GM23338 (cell line): ENCODE data around the gene IGSF8. TPM values are rescaled to one million over a fixed set of nuclear protein-coding genes. Genes with fewer than 3 reads are reported as not detected.

ENCODE experiments used
- ATAC-seq: fragments of 200-7000 bp; cut with Tn5 transposase; 3 replicates; pipeline ENCODE4 v1.9.1; 2020
- DNase-seq: peaks from one replicate; pipeline ENCODE4 v3.0.0-alpha.2; 2015; ENCODE audit warnings: low spot score
- H2AFZ ChIP-seq: fragments of 200-600 bp; sonication (generic); 2 replicates; pipeline ENCODE4 v1.8.0; 2016; ENCODE audit warnings: antibody characterized with exemption, mild to moderate bottlenecking, moderate library complexity
- H3F3A ChIP-seq: fragments of 200-600 bp; sonication (generic); replicated peaks from 2 replicates; pipeline ENCODE4 v1.8.0; 2017; ENCODE audit warnings: antibody characterized with exemption, mixed run types, low read depth
- H3K27ac ChIP-seq: fragments of 200-600 bp; sonication (generic); 2 replicates; pipeline ENCODE4 v1.6.1; 2016; ENCODE audit warnings: low read depth
- H3K27me3 ChIP-seq: fragments of 200-600 bp; sonication (generic); 2 replicates; pipeline ENCODE4 v1.8.0; 2016; ENCODE audit warnings: mild to moderate bottlenecking, mixed run types, moderate library complexity; ENCODE audit not compliant: insufficient read depth
- H3K36me3 ChIP-seq: fragments of 200-600 bp; sonication (generic); 2 replicates; pipeline ENCODE4 v1.8.0; 2016; ENCODE audit warnings: mild to moderate bottlenecking; ENCODE audit not compliant: insufficient read depth
- H3K4me1 ChIP-seq: fragments of 200-600 bp; sonication (generic); 2 replicates; pipeline ENCODE4 v1.8.0; 2016; ENCODE audit warnings: mild to moderate bottlenecking, moderate library complexity; ENCODE audit not compliant: insufficient read depth
- H3K4me2 ChIP-seq: fragments of 200-600 bp; sonication (generic); 2 replicates; pipeline ENCODE4 v1.7.1; 2017; ENCODE audit warnings: mixed run types
- H3K4me3 ChIP-seq: fragments of 200-600 bp; sonication (generic); 2 replicates; pipeline ENCODE4 v1.6.1; 2016; ENCODE audit warnings: mixed run types
- H3K79me2 ChIP-seq: fragments of 200-600 bp; sonication (generic); replicated peaks from 2 replicates; pipeline ENCODE4 v1.8.0; 2017; ENCODE audit warnings: mild to moderate bottlenecking; ENCODE audit not compliant: insufficient read depth
- H3K9me2 ChIP-seq: fragments of 200-600 bp; sonication (generic); 2 replicates; pipeline ENCODE4 v1.8.0; 2017; ENCODE audit not compliant: insufficient read depth
- H4K20me1 ChIP-seq: fragments of 200-600 bp; sonication (generic); replicated peaks from 2 replicates; pipeline ENCODE4 v1.8.0; 2017; ENCODE audit warnings: mild to moderate bottlenecking; ENCODE audit not compliant: insufficient read depth
- H3K27ac Mint-ChIP-seq: 2 replicates; pipeline ENCODE4 v1.8.0; 2020; ENCODE audit warnings: inconsistent platforms, mild to moderate bottlenecking, moderate library complexity, mixed read lengths
- H3K27me3 Mint-ChIP-seq: 3 replicates; pipeline ENCODE4 v1.8.0; 2022; ENCODE audit warnings: low read depth, mild to moderate bottlenecking, moderate library complexity, mixed read lengths, inconsistent platforms; ENCODE audit not compliant: insufficient read depth, poor library complexity
- H3K36me3 Mint-ChIP-seq: 3 replicates; pipeline ENCODE4 v1.8.0; 2021; ENCODE audit warnings: low read depth, mild to moderate bottlenecking, inconsistent platforms, moderate library complexity, mixed read lengths
- H3K4me1 Mint-ChIP-seq: 3 replicates; pipeline ENCODE4 v1.8.0; 2020; ENCODE audit warnings: mild to moderate bottlenecking, inconsistent platforms, mixed read lengths
- H3K4me3 Mint-ChIP-seq: 3 replicates; pipeline ENCODE4 v1.8.0; 2021; ENCODE audit warnings: moderate library complexity, mild to moderate bottlenecking, inconsistent platforms, mixed read lengths
- H3K9me3 Mint-ChIP-seq: 3 replicates; pipeline ENCODE4 v1.8.0; 2020; ENCODE audit warnings: moderate library complexity, mild to moderate bottlenecking, inconsistent platforms, mixed read lengths
- CREB1 ChIP-seq: fragments of 250-450 bp; sonication (Bioruptor Pico); IDR thresholded peaks from 2 replicates; pipeline ENCODE4 v1.5.0; 2020; ENCODE audit warnings: low read depth, mild to moderate bottlenecking, moderate library complexity
- ETS1 ChIP-seq: IDR thresholded peaks from 2 replicates; pipeline ENCODE4 v1.6.1; 2016; ENCODE audit warnings: antibody characterized with exemption
- EZH2 ChIP-seq: fragments of 200-600 bp; sonication (generic); IDR thresholded peaks from one replicate; pipeline ENCODE4 v1.8.0; 2017; ENCODE audit warnings: antibody characterized with exemption, mild to moderate bottlenecking, low read depth; ENCODE audit not compliant: unreplicated experiment
- EZH2phosphoT487 ChIP-seq: fragments of 200-600 bp; sonication (generic); IDR thresholded peaks from one replicate; pipeline ENCODE4 v1.8.1; 2018; ENCODE audit warnings: antibody characterized with exemption; ENCODE audit not compliant: unreplicated experiment
- JUNB ChIP-seq: IDR thresholded peaks from one replicate; pipeline ENCODE4 v1.6.1; 2016; ENCODE audit warnings: antibody characterized with exemption; ENCODE audit not compliant: unreplicated experiment
- NANOG ChIP-seq: IDR thresholded peaks from 2 replicates; pipeline ENCODE4 v1.6.1; 2016; ENCODE audit warnings: antibody characterized with exemption, borderline replicate concordance
- POLR2AphosphoS5 ChIP-seq: IDR thresholded peaks from 2 replicates; pipeline ENCODE4 v1.6.1; 2016; ENCODE audit warnings: antibody characterized with exemption, low read depth
- REST ChIP-seq: IDR thresholded peaks from one replicate; pipeline ENCODE4 v1.6.1; 2018; ENCODE audit warnings: antibody characterized with exemption; ENCODE audit not compliant: unreplicated experiment
- STAT1 ChIP-seq: IDR thresholded peaks from one replicate; pipeline ENCODE4 v1.6.1; 2016; ENCODE audit warnings: antibody characterized with exemption; ENCODE audit not compliant: unreplicated experiment
- ZNF114 ChIP-seq: fragments of 250-450 bp; sonication (Bioruptor Pico); IDR thresholded peaks from 2 replicates; pipeline ENCODE4 v1.5.0; 2020; ENCODE audit warnings: mild to moderate bottlenecking, moderate library complexity
- ZNF331 ChIP-seq: fragments of 250-450 bp; sonication (Bioruptor Pico); IDR thresholded peaks from 2 replicates; pipeline ENCODE4 v1.5.0; 2020; ENCODE audit warnings: low read depth, mild to moderate bottlenecking, moderate library complexity
- polyA plus RNA-seq: library from polyadenylated mRNA; unstranded; fragments of >200 nt; fragmentation: Nextera tagmentation; extraction: Ambion mirVana; gene quantifications from 2 replicates; pipeline ENCODE4 v1.2.1, GENCODE V29; 2016
- total RNA-seq: library from RNA; depleted of rRNA; stranded (reverse); fragments of >200 nt; shearing (Covaris generic); gene quantifications from 2 replicates; pipeline ENCODE4 v1.2.3, GENCODE V29; 2014
- TF ChIP-seq, protein P1 (sequence below): fragments of 250-450 bp; sonication (Bioruptor Pico); IDR thresholded peaks from 2 replicates; pipeline ENCODE4 v1.5.0; 2020; ENCODE audit warnings: mild to moderate bottlenecking, moderate library complexity
- TF ChIP-seq, protein P2 (sequence below), 2 experiments: fragments of 200-600 bp in 1 of 2; sonication (generic) in 1 of 2; conservative IDR thresholded peaks; 2 replicates each; pipeline versions ENCODE4 v1.5.1 to v1.6.1; 2016 to 2017; ENCODE audit warnings: antibody characterized with exemption in 2 of 2, low read depth in 2 of 2, mild to moderate bottlenecking in 2 of 2, moderate library complexity in 1 of 2

Gene IGSF8
- total and polyA plus RNA-seq, 2 experiments from 2014 or later, result 38.4 to 120 TPM

GRCh38 chr1:160086456-160086892, 11.9 kb downstream of the IGSF8 start:
- Histone ChIP-seq H3K27me3 (peaks cover 36% of the 10 kb centered on the region), H2AFZ (no peak overlapping the region), H4K20me1 (no peaks in the 10 kb centered on the region; the same call in 1 of the 2 replicates), H3K36me3 (no peaks in the 10 kb centered on the region), H3K9me2 (no peaks in the 10 kb centered on the region), H3K27ac (no peak overlapping the region), H3K4me3 (no peak overlapping the region), H3F3A (peaks cover 5% of the 10 kb centered on the region), H3K79me2 (no peaks in the 10 kb centered on the region), H3K4me2 (no peak overlapping the region), H3K4me1 (no peaks in the 10 kb centered on the region)
- Mint-ChIP-seq H3K4me1 (peaks cover 17% of the 10 kb centered on the region), H3K36me3 (peaks cover 19% of the 10 kb centered on the region), H3K27ac (no peak overlapping the region), H3K9me3 (no peaks in the 10 kb centered on the region; the same call in 2 of the 3 replicates), H3K4me3 (no peak overlapping the region), H3K27me3 (peaks cover 41% of the 10 kb centered on the region)
- TF ChIP-seq STAT1, result no peak
- no peak for TF ChIP-seq NANOG
- no peak for TF ChIP-seq EZH2phosphoT487
- TF ChIP-seq, protein P1, sequence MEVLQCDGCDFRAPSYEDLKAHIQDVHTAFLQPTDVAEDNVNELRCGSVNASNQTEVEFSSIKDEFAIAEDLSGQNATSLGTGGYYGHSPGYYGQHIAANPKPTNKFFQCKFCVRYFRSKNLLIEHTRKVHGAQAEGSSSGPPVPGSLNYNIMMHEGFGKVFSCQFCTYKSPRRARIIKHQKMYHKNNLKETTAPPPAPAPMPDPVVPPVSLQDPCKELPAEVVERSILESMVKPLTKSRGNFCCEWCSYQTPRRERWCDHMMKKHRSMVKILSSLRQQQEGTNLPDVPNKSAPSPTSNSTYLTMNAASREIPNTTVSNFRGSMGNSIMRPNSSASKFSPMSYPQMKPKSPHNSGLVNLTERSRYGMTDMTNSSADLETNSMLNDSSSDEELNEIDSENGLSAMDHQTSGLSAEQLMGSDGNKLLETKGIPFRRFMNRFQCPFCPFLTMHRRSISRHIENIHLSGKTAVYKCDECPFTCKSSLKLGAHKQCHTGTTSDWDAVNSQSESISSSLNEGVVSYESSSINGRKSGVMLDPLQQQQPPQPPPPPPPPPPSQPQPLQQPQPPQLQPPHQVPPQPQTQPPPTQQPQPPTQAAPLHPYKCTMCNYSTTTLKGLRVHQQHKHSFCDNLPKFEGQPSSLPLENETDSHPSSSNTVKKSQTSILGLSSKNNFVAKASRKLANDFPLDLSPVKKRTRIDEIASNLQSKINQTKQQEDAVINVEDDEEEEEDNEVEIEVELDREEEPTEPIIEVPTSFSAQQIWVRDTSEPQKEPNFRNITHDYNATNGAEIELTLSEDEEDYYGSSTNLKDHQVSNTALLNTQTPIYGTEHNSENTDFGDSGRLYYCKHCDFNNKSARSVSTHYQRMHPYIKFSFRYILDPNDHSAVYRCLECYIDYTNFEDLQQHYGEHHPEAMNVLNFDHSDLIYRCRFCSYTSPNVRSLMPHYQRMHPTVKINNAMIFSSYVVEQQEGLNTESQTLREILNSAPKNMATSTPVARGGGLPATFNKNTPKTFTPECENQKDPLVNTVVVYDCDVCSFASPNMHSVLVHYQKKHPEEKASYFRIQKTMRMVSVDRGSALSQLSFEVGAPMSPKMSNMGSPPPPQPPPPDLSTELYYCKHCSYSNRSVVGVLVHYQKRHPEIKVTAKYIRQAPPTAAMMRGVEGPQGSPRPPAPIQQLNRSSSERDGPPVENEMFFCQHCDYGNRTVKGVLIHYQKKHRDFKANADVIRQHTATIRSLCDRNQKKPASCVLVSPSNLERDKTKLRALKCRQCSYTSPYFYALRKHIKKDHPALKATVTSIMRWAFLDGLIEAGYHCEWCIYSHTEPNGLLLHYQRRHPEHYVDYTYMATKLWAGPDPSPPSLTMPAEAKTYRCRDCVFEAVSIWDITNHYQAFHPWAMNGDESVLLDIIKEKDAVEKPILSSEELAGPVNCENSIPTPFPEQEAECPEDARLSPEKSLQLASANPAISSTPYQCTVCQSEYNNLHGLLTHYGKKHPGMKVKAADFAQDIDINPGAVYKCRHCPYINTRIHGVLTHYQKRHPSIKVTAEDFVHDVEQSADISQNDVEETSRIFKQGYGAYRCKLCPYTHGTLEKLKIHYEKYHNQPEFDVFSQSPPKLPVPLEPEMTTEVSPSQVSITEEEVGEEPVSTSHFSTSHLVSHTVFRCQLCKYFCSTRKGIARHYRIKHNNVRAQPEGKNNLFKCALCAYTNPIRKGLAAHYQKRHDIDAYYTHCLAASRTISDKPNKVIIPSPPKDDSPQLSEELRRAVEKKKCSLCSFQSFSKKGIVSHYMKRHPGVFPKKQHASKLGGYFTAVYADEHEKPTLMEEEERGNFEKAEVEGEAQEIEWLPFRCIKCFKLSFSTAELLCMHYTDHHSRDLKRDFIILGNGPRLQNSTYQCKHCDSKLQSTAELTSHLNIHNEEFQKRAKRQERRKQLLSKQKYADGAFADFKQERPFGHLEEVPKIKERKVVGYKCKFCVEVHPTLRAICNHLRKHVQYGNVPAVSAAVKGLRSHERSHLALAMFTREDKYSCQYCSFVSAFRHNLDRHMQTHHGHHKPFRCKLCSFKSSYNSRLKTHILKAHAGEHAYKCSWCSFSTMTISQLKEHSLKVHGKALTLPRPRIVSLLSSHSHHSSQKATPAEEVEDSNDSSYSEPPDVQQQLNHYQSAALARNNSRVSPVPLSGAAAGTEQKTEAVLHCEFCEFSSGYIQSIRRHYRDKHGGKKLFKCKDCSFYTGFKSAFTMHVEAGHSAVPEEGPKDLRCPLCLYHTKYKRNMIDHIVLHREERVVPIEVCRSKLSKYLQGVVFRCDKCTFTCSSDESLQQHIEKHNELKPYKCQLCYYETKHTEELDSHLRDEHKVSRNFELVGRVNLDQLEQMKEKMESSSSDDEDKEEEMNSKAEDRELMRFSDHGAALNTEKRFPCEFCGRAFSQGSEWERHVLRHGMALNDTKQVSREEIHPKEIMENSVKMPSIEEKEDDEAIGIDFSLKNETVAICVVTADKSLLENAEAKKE, result no peak
- TF ChIP-seq ETS1, result no peak
- no peak for TF ChIP-seq ZNF331
- TF ChIP-seq ZNF114, result no peak
- TF ChIP-seq JUNB, result no peak
- no peak for TF ChIP-seq POLR2AphosphoS5
- TF ChIP-seq CREB1 (CRISPR knock-in tag), result no peak
- TF ChIP-seq, protein P2, sequence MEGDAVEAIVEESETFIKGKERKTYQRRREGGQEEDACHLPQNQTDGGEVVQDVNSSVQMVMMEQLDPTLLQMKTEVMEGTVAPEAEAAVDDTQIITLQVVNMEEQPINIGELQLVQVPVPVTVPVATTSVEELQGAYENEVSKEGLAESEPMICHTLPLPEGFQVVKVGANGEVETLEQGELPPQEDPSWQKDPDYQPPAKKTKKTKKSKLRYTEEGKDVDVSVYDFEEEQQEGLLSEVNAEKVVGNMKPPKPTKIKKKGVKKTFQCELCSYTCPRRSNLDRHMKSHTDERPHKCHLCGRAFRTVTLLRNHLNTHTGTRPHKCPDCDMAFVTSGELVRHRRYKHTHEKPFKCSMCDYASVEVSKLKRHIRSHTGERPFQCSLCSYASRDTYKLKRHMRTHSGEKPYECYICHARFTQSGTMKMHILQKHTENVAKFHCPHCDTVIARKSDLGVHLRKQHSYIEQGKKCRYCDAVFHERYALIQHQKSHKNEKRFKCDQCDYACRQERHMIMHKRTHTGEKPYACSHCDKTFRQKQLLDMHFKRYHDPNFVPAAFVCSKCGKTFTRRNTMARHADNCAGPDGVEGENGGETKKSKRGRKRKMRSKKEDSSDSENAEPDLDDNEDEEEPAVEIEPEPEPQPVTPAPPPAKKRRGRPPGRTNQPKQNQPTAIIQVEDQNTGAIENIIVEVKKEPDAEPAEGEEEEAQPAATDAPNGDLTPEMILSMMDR (conservative IDR thresholded peaks at IDR 0.05; ENCODE audit: low read depth in 2 of 2), result no peak
- TF ChIP-seq REST, result no peak
- TF ChIP-seq EZH2, result no peak
- no peak for DNase-seq
- no peak for ATAC-seq
